Naive thymus-derived CD4-positive, alpha-beta T cell (primary cell): ENCODE results near the gene MTERF4. TPM values are rescaled to one million over a fixed set of nuclear protein-coding genes. Genes with fewer than 3 reads are reported as not detected.

ENCODE experiments used
- polyA plus RNA-seq, 2 donors: library from polyadenylated mRNA; unstranded; fragments of 300-500 nt; fragmentation: Illumina TruSeq; gene quantifications; one replicate each; pipeline ENCODE4 v1.2.3, GENCODE V29; 2021
- total RNA-seq, 6 experiments: library from RNA in 5 of 6; stranded (reverse) in 5 of 6; gene quantifications; 1 replicate in 5 of 6; 2 replicates in 1 of 6; pipeline ENCODE4 v1.2.3 and lab custom pipeline; 2021 to 2026

Gene MTERF4
- total and polyA plus RNA-seq, 7 experiments from 2014 or later, result 45.3 to 214 (median 82.3) TPM

Other genes starting within 250 kb of the MTERF4 start
- not detected for gene AGXT, start 233.5 kb downstream of the MTERF4 start, total RNA-seq
- not detected for gene AGXT, start 233.5 kb downstream of the MTERF4 start, polyA plus RNA-seq
- gene MAB21L4, start 206.1 kb downstream of the MTERF4 start, total RNA-seq, result not detected
- gene MAB21L4, start 206.1 kb downstream of the MTERF4 start, polyA plus RNA-seq, result not detected
- under 1 TPM in 1 of 5 experiments, not detected in 4; 0.22 TPM for gene CROCC2, start 196.0 kb downstream of the MTERF4 start, total RNA-seq
- not detected for gene CROCC2, start 196.0 kb downstream of the MTERF4 start, polyA plus RNA-seq
- 100 to 1,000 TPM in 1 of 5 experiments, 10 to 100 TPM in 4; 20.3 to 120 (median 56.3) TPM for gene SNED1, start 103.7 kb downstream of the MTERF4 start, total RNA-seq
- 1 to 10 TPM; 1.0 to 1.4 TPM for gene SNED1, start 103.7 kb downstream of the MTERF4 start, polyA plus RNA-seq
- gene PASK, start 47.2 kb upstream of the MTERF4 start, total RNA-seq, result 100 to 1,000 TPM in 3 of 5 experiments, 10 to 100 TPM in 2; 72.0 to 160 (median 127) TPM
- gene PASK, start 47.2 kb upstream of the MTERF4 start, polyA plus RNA-seq, result 10 to 100 TPM; 15.0 to 25.3 TPM
- 100 to 1,000 TPM in 1 of 5 experiments, 10 to 100 TPM in 4; 39.2 to 105 (median 55.3) TPM for gene PPP1R7, start 48.2 kb upstream of the MTERF4 start, total RNA-seq
- gene PPP1R7, start 48.2 kb upstream of the MTERF4 start, polyA plus RNA-seq, result 100 to 1,000 TPM; 110 to 122 TPM
- gene ANO7, start 86.4 kb upstream of the MTERF4 start, total RNA-seq, result under 1 TPM; 0.16 to 0.94 (median 0.27) TPM
- under 1 TPM in 1 of 2 donors, not detected in 1; 0.32 TPM for gene ANO7, start 86.4 kb upstream of the MTERF4 start, polyA plus RNA-seq
- 100 to 1,000 TPM; 127 to 231 (median 169) TPM for gene HDLBP, start 213.4 kb upstream of the MTERF4 start, total RNA-seq
- gene HDLBP, start 213.4 kb upstream of the MTERF4 start, polyA plus RNA-seq, result 10 to 100 TPM; 42.8 to 71.8 TPM
- gene SEPTIN2, start 213.6 kb upstream of the MTERF4 start, total RNA-seq, result 100 to 1,000 TPM; 189 to 340 (median 209) TPM
- gene SEPTIN2, start 213.6 kb upstream of the MTERF4 start, polyA plus RNA-seq, result 100 to 1,000 TPM; 129 to 134 TPM